ENCODE measurements around the gene CKS2. TPM values are rescaled to one million over a fixed set of nuclear protein-coding genes. Genes with fewer than 3 reads are reported as not detected.

Gene CKS2
- total RNA-seq, 2 donors from 2014 or later, result 4.1 to 4.3 TPM

DNA sequence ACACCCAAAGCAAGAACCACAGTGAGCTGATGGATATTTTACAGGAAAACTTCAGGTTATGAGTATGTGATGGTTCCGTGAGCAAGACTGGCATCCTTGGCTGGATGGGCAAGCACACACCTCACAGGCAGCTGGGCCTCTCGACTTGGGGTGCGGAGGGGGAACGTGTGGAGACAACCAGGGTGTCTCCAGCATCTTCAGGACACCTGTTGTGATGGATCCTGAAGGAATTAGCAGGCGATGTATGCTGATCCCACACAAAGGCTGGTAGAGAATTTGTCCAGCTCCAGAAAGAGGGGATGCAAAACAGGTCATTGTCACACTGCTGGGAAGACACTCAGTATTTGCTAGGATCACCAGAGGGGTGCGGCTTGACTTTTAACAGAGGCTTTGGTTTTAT is 50.0 kb downstream of the CKS2 start:
- DNase-seq (ENCODE audit: low spot score), result peak; percentile 38
- intact Hi-C loops (cut with DNase I), result no loop called here

DNA sequence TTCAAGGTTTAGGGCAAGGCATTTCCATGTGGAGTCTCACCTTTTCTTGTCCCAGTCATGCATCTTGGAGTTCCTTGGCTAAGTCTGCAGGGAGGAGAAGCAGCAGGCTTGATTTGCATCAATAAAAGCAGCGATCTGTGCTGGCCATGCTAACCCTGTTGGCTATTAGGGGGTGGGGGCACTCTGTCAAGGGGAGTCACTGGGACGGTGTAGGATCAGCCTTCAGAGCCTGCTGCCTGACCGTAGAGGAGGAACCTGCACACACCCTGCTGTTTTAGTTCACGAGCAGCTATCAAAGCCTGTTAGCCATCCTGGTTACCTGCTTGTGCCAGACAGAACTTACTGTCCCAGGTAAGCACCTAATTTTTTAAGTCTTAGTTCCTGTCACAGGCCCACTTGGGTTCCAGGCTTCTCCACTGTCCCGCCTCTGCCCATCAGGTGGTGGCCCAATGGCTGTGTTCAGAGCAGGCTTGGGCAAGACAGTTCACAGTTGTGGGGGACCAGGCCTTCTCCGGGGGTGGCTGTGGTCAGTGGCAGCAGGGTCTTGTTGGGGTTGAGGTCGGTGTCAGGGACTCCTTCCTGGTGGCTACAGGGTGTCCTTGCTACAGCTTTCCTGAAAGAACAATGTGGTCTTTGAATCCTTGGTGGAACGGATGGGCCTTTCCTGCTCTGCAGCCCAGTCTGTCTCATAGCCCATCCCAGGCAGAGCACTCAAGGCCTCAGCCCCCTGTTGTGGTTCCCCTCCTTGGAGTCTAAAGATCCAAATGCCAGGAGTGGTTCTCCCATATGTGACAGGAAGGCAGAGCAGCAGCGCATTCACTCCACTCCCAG is 51.0 kb downstream of the CKS2 start:
- peak; percentile 64 for DNase-seq (ENCODE audit: low spot score)
- intact Hi-C loops (cut with DNase I), result no loop called here

DNA sequence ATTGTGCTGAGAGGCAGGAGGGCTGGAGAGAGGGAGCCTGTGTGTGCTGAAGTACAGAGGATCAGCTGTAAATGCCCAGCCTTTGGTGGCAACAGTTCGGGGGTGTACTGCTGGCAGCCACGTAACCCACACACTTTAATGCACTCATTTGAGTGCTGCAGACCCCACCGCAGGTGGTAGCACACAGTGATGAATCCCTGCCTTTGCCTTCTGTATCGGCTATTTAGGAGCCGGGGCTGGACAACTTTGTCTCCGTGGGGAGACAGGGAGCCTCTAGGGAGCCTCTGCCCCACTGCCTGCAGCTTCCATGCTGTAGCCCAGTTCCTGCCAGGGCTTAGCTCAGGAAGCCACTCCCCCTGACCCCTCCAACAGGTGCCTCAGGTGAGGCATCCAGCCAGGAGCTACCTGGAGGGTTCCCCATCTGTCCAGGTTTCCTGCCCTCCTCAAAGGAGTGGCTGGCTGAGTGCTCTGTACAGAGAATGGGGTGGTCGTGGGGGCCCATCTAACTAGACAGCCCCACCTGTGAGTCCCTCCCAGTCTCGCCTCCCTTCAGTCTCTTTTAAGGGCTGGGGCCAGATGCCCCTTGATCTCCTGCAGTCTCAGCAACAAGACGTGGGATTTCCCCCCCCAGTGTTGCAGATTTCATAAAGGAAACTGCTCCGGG is 51.8 kb downstream of the CKS2 start:
- peak; percentile 58 for DNase-seq (ENCODE audit: low spot score)

DNA sequence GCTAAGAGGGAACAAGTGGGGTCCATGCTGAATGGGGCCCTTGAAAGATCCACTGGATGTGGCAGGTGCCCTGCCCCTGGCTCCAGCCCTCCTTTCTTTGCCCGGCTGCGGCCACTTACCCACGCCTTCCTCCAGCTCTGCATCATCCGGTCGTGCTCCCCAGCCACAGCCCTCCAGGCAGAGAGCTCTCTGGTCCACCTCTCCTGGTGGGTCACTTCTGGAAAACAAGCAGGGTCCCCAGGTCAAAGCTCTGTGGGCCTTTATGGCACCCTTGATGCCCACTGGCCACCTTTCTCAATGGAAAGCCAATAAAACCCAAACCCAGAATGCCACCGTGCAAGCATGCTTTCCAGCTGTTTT is 52.3 kb downstream of the CKS2 start:
- peak; percentile 70 for DNase-seq (ENCODE audit: low spot score)
- intact Hi-C loops (cut with DNase I), result no loop called here

More for the DNA sequence above, 51.8 kb downstream of the CKS2 start:
- intact Hi-C loops (cut with DNase I), result no loop called here

DNA sequence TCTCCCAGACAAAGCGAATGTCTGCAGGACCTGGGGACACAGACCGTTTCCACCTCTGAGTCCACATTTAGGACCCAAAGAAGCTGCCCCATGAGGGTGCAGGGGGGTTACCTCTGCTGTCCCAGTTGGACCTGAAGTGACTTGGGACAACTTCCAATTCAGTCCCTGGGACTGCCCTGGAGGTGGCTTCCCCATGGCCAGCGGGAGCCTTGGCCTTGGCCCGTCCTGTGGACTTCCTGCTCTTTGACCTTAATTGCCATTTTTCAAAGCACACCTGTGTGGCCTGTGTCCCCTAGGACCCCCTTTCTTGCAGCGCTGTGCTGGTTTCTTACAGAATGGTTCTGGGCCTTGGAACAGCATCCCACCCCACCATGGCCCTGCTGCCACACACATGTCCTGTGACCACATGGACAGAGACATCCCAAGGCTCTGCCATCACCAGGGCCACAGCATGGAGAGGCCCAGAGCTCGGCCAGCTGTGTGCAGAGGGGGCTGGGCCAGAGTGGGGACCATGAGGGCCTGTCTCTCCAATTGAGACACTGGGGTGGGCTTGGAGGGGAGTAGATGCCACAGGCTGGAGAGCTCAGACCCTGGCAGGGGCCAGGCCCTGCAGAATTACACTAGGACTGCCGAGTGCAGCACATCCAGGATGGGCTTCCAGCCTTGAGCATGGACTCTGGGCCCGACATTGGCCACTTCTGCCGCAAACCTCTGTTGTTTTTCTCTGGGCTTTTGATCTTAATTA is 53.1 kb downstream of the CKS2 start:
- intact Hi-C loops (cut with DNase I), result no loop called here
- DNase-seq (ENCODE audit: low spot score), result peak; percentile 76

DNA sequence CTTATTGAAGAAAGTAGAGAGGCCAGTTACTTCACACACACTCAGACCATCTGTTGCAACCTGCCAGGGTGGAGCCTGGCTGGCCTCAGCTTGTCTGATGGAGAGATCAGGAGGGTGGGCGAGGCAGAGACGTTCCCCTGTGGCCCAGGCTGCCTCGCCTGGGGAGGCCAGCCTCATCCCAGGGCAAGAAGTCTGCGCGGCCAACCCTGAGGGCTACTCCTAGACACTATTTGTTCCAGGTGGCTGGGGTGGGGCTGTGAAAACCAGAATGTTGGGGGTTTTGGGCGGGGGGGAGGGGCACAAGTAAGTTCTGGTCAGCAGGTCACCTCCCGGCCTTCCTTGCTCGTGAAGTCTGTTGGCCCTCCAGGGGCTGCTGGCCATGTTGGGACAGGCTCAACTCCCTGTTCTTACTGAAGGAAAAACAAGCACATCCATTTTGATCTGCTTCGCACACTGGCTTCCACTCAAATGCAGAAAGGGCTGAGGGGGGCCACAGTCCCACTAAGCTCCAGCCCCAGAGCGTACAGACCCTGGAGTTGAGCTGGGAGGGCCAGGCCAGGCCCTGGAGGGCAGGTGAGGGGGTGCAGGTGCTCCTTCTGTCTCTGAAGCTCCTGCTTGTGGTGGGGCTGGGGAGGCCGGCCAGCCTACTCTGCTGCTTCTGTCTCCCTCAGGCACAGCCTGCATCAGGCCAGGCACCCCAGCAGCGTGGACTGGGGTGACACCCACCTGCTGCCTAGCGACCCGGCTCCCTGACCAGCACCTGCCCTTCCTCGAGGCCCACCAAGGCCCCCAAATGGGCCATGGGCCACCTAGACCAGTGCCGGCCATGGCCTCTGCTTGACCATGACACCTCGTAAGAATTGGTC is 53.9 kb downstream of the CKS2 start:
- DNase-seq (ENCODE audit: low spot score), result peak; percentile 80
- intact Hi-C loops (cut with DNase I), result no loop called here

DNA sequence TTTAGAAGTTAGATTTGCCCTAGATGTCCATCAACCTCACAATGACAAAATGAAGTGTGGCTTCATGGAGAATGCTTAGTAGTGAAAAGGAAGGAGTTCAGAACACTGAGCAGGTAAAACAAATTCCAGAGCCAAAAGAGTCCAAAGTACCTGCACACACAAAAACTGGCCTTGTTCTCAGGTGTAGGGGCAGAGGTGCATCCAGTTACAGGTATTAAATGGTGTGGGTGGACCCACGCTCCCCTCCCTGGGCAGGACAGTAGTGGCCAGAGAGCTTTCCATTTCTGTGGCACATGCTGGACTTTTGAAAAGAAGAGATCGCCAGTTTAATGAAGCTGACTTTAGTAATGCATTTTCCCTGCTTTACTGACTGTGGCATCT is 54.5 kb downstream of the CKS2 start:
- no peak for DNase-seq (ENCODE audit: low spot score)
- intact Hi-C loops (cut with DNase I), result no loop called here

Small RNAs within 50 kb of the gene (microRNA-seq; reads per million reads assigned to microRNA genes)
- gene MIR3153 (ENCODE audit: borderline microRNAs expressed in 2 of 2), result 0 reads per million in 2 donors

Other genes starting within 250 kb of the CKS2 start
- gene SHC3, start 132.4 kb upstream of the CKS2 start, total RNA-seq, result 10 to 100 TPM in 1 of 2 donors, 1 to 10 TPM in 1; 6.4 to 12.2 TPM
- 10 to 100 TPM; 35.2 to 36.3 TPM for gene SECISBP2, start 7.3 kb downstream of the CKS2 start, total RNA-seq
- gene SEMA4D, start 186.9 kb downstream of the CKS2 start, total RNA-seq, result 10 to 100 TPM; 10.0 to 14.1 TPM